ENCODE data around the gene DLGAP3. TPM values are rescaled to one million over a fixed set of nuclear protein-coding genes. Genes with fewer than 3 reads are reported as not detected.

The DLGAP3 gene
- total RNA-seq, 1 experiment from 2014 or later, result 7.3 TPM

GRCh38 chr1:34816332-34816731, 113.1 kb downstream of the DLGAP3 start:
- no peaks in the 10 kb centered on the region for H3K9me3 Mint-ChIP-seq
- Histone ChIP-seq H3K4ac (ENCODE audit: low read depth, low read length) (no peak overlapping the region), H4K91ac (ENCODE audit: insufficient read length, low read depth, low read length) (no peak overlapping the region), H3K9ac (ENCODE audit: extremely low read depth, insufficient read length, low read length) (no peak overlapping the region), H2BK120ac (ENCODE audit: low read depth, low read length, poor library complexity, severe bottlenecking) (no peak overlapping the region), H4K8ac (replicated peaks; ENCODE audit: insufficient read length, low read depth, low read length) (no peak overlapping the region), H3K18ac (ENCODE audit: insufficient read length, low read depth, low read length) (no peak overlapping the region), H3T11ph (ENCODE audit: low read length) (no peak overlapping the region), H2BK5ac (ENCODE audit: insufficient read length, low read length) (no peak overlapping the region), H3K23me2 (ENCODE audit: insufficient read length, low read depth, low read length, poor library complexity, severe bottlenecking) (no peaks in the 10 kb centered on the region), H2BK20ac (ENCODE audit: low read depth, low read length, poor library complexity, severe bottlenecking) (no peak overlapping the region), H4K20me1 (ENCODE audit: control insufficient read depth, insufficient read depth, insufficient read length) (no peaks in the 10 kb centered on the region), H3K79me1 (ENCODE audit: insufficient read depth, low read depth, low read length, poor library complexity, severe bottlenecking) (no peaks in the 10 kb centered on the region), H2AK5ac (ENCODE audit: insufficient read length, low read length) (no peak overlapping the region), H3K14ac (ENCODE audit: insufficient read depth, low read length) (no peak overlapping the region), H3K56ac (ENCODE audit: insufficient read length, low read depth, low read length) (no peak overlapping the region), H3K27me3 (ENCODE audit: insufficient read depth, low read length) (no peaks in the 10 kb centered on the region), H3K27ac (ENCODE audit: insufficient read length, low read depth, low read length) (no peak overlapping the region), H3K4me2 (ENCODE audit: insufficient read depth, insufficient read length, low read length) (no peak overlapping the region), H3K23ac (ENCODE audit: insufficient read length, low read depth, low read length) (no peak overlapping the region), H2BK15ac (ENCODE audit: low read depth, low read length) (no peak overlapping the region), H2BK12ac (ENCODE audit: insufficient read length, low read depth, low read length) (no peak overlapping the region), H3K79me2 (ENCODE audit: insufficient read depth, low read length) (no peaks in the 10 kb centered on the region), H3K9me3 (ENCODE audit: control insufficient read depth, low read depth, low read length) (no peaks in the 10 kb centered on the region), H3K4me1 (ENCODE audit: insufficient read depth, low read length) (no peaks in the 10 kb centered on the region), H2AFZ (ENCODE audit: low read length) (no peak overlapping the region), H4K5ac (ENCODE audit: insufficient read length, low read depth, low read length) (no peak overlapping the region)
- H3K27me3 Mint-ChIP-seq (ENCODE audit: low read depth), result no peaks in the 10 kb centered on the region
- H3K4me1 Mint-ChIP-seq, result peaks cover 2 to 3% of the 10 kb centered on the region in 2 experiments; a peak in 1 of 4 replicates
- TF ChIP-seq CTCF (conservative IDR thresholded peaks at IDR 0.05), result no peak
- DNase-seq, result no peak
- H3K4me3 Mint-ChIP-seq, result no peak overlapping the region
- no peak overlapping the region for H3K27ac Mint-ChIP-seq
- H3K36me3 Mint-ChIP-seq (ENCODE audit: insufficient read depth in 1 of 3, low read depth in 3 of 3), result peaks cover 0 to 3% (median 0%) of the 10 kb centered on the region in 3 experiments; a peak in 1 of 7 replicates

Other genes starting within 250 kb of the DLGAP3 start
- gene GJB5, start 174.6 kb downstream of the DLGAP3 start, total RNA-seq (2021), result 0.22 and 0.26 TPM in 2 replicates
- gene GJB4, start 169.9 kb downstream of the DLGAP3 start, total RNA-seq (2021), result not detected in 2 replicates
- 0.96 and 1.1 TPM in 2 replicates for gene GJB3, start 148.4 kb downstream of the DLGAP3 start, total RNA-seq (2021)
- gene GJA4, start 136.7 kb downstream of the DLGAP3 start, total RNA-seq (2021), result 1.4 and 2.1 TPM in 2 replicates
- gene SMIM12, start 69.9 kb downstream of the DLGAP3 start, total RNA-seq (2021), result 40.9 TPM in 2 replicates
- gene TMEM35B, start 55.7 kb upstream of the DLGAP3 start, total RNA-seq (2021), result 6.9 and 7.7 TPM in 2 replicates
- gene ZMYM6, start 102.3 kb upstream of the DLGAP3 start, total RNA-seq (2021), result 19.4 and 20.3 TPM in 2 replicates
- 29.0 and 29.4 TPM in 2 replicates for gene ZMYM1, start 149.7 kb upstream of the DLGAP3 start, total RNA-seq (2021)